ENCODE measurements around the gene ZNF775.

ZNF775 gene

GRCh38 chr7:150435047-150435389, 55.9 kb downstream of the ZNF775 start:
- Histone ChIP-seq H3K27me3 (ENCODE audit: control insufficient read depth, insufficient read depth, low read length) (no peaks in the 10 kb centered on the region), H3K36me3 (ENCODE audit: control insufficient read depth, insufficient read depth, low read length) (no peaks in the 10 kb centered on the region), H3K9ac (ENCODE audit: low read length) (no peak overlapping the region), H3K4me1 (ENCODE audit: control insufficient read depth, insufficient read depth, low read length) (no peaks in the 10 kb centered on the region), H3K4me3 (ENCODE audit: low read length) (no peak overlapping the region), H3K9me3 (ENCODE audit: control insufficient read depth, low read length) (no peaks in the 10 kb centered on the region)

DNA sequence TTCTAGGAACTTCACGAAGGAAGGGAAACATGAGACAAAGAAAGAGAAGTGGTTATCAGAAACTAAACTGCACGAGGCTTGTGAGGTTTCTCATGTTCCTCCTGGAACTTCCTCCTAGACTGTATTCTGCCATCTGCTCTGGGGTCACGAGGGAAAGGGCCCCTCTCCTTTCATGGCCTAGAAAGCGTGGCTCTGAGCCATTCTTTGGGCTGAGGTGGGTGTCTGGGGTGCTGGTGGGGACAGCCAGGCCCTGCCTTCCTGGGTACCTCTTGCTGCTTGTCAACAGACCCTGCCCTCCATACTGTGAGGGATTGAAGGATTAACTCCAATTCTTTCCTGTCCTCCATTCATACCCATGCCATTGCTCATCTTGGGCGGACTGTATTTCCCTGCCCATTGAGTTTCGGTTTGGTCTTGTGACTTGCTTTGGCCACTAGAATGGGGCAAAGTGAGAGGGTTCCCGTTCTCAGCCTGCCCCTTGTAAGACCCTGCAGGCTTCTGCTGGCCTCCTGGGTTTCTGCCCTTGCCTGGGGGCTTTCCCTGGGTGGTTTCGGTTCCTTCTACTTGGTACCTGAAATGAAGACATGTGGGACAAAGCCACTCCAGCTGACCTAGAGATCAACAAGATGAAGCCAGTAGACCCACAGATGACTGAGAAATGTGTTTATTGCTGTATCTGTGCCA, 56.4 kb downstream of the ZNF775 start:
- H3K9ac ChIP-seq (ENCODE audit: low read length) = no peak overlapping the region
- H3K4me3 ChIP-seq (ENCODE audit: low read length) = no peak overlapping the region
- H3K27me3 ChIP-seq (ENCODE audit: control insufficient read depth, insufficient read depth, low read length) = no peaks in the 10 kb centered on the region
- no peaks in the 10 kb centered on the region for H3K9me3 ChIP-seq (ENCODE audit: control insufficient read depth, low read length)
- no peaks in the 10 kb centered on the region for H3K4me1 ChIP-seq (ENCODE audit: control insufficient read depth, insufficient read depth, low read length)
- no peaks in the 10 kb centered on the region for H3K36me3 ChIP-seq (ENCODE audit: control insufficient read depth, insufficient read depth, low read length)

- Histone ChIP-seq H3K9ac (ENCODE audit: low read length) (no peak overlapping the region), H3K27me3 (ENCODE audit: control insufficient read depth, insufficient read depth, low read length) (no peaks in the 10 kb centered on the region), H3K36me3 (ENCODE audit: control insufficient read depth, insufficient read depth, low read length) (no peaks in the 10 kb centered on the region), H3K4me1 (ENCODE audit: control insufficient read depth, insufficient read depth, low read length) (no peaks in the 10 kb centered on the region), H3K4me3 (ENCODE audit: low read length) (no peak overlapping the region), H3K9me3 (ENCODE audit: control insufficient read depth, low read length) (no peaks in the 10 kb centered on the region)
Measured at GRCh38 chr7:150439967-150440366, 60.8 kb downstream of the ZNF775 start.

GRCh38 chr7:150441524-150441923, 62.4 kb downstream of the ZNF775 start:
- H3K9me3 ChIP-seq (ENCODE audit: control insufficient read depth, low read length) = no peaks in the 10 kb centered on the region
- H3K4me1 ChIP-seq (ENCODE audit: control insufficient read depth, insufficient read depth, low read length) = no peaks in the 10 kb centered on the region
- H3K4me3 ChIP-seq (ENCODE audit: low read length) = no peak overlapping the region
- no peaks in the 10 kb centered on the region for H3K36me3 ChIP-seq (ENCODE audit: control insufficient read depth, insufficient read depth, low read length)
- H3K9ac ChIP-seq (ENCODE audit: low read length) = no peak overlapping the region
- no peaks in the 10 kb centered on the region for H3K27me3 ChIP-seq (ENCODE audit: control insufficient read depth, insufficient read depth, low read length)

GRCh38 chr7:150442811-150443210, 63.7 kb downstream of the ZNF775 start:
- Histone ChIP-seq H3K4me1 (ENCODE audit: control insufficient read depth, insufficient read depth, low read length) (no peaks in the 10 kb centered on the region), H3K36me3 (ENCODE audit: control insufficient read depth, insufficient read depth, low read length) (no peaks in the 10 kb centered on the region), H3K4me3 (ENCODE audit: low read length) (no peak overlapping the region), H3K9ac (ENCODE audit: low read length) (no peak overlapping the region), H3K9me3 (ENCODE audit: control insufficient read depth, low read length) (no peaks in the 10 kb centered on the region), H3K27me3 (ENCODE audit: control insufficient read depth, insufficient read depth, low read length) (no peaks in the 10 kb centered on the region)

DNA sequence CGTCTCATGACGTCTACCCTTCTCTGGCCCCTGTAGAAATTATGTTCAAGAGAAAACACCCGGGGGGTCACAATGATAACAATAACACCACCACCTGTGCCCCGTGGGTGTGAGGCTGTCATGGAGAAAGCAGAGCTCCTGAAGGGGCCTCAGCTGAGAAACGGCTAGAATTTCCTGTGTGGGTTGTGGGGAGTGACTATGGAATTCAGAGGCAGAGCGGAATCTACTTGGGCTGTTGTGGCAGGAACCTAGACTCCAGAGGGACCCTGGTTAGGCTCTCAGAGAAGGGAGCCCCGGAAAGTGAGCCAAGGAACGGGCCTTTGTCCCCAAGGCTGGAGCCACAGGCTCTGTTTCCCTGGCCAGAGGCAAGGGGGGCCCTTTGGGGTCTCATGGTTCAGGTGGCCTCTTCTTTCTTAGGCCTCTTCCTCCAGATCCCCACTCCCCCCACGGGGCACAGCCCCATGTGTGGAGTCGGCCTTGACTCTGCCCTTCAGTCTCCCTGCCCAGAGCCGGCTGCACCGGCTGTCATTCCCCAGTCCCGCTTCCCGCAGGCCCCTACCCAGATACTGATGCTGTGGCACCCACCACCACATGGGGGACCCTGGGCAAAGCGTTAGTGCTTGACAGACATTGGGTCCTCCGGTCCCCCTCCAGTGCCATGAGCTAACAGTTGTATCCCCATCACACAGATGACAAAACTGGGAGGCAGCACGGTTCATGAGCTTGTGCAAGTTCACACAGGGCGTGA, 64.8 kb downstream of the ZNF775 start:
- no peaks in the 10 kb centered on the region for H3K9me3 ChIP-seq (ENCODE audit: control insufficient read depth, low read length)
- H3K36me3 ChIP-seq (ENCODE audit: control insufficient read depth, insufficient read depth, low read length) = no peaks in the 10 kb centered on the region
- no peak overlapping the region for H3K4me3 ChIP-seq (ENCODE audit: low read length)
- no peak overlapping the region for H3K9ac ChIP-seq (ENCODE audit: low read length)
- no peaks in the 10 kb centered on the region for H3K4me1 ChIP-seq (ENCODE audit: control insufficient read depth, insufficient read depth, low read length)
- no peaks in the 10 kb centered on the region for H3K27me3 ChIP-seq (ENCODE audit: control insufficient read depth, insufficient read depth, low read length)

DNA sequence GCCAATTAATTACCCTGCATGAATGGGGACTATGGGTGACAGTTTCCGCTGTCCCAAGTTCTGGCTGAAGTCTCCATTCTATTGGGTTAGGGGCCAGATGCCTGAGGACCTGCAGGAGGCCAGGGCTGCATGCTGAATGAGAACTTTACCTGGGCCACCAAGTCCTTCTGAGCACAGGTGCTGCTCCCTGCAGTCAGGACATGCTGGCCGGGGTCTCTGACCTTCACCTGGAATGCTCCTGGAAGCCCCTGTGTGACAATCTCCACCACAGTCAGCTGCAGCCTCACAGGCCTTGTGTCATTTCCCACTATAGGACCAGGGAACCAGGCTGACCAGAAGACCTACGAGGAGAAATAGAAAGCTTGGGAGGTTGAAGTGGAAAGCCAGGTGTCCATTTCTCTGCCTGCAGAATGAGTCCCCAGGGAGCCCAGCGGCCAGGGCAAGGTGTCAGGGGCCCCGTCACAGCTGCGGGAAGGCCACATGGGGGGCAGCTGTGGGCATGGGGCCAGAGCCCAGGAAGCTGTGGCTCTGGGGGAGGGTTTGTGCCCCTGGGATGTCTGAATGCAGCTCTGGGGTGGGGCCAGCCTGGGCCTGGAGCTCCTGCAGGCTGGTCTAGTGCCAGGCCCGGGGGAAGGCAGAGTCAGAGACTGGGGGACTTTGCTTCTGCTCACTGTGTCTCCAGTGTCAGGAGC, 65.7 kb downstream of the ZNF775 start:
- H3K4me3 ChIP-seq (ENCODE audit: low read length) = no peak overlapping the region
- H3K9me3 ChIP-seq (ENCODE audit: control insufficient read depth, low read length) = no peaks in the 10 kb centered on the region
- H3K36me3 ChIP-seq (ENCODE audit: control insufficient read depth, insufficient read depth, low read length) = no peaks in the 10 kb centered on the region
- no peaks in the 10 kb centered on the region for H3K27me3 ChIP-seq (ENCODE audit: control insufficient read depth, insufficient read depth, low read length)
- no peak overlapping the region for H3K9ac ChIP-seq (ENCODE audit: low read length)
- no peaks in the 10 kb centered on the region for H3K4me1 ChIP-seq (ENCODE audit: control insufficient read depth, insufficient read depth, low read length)

DNA sequence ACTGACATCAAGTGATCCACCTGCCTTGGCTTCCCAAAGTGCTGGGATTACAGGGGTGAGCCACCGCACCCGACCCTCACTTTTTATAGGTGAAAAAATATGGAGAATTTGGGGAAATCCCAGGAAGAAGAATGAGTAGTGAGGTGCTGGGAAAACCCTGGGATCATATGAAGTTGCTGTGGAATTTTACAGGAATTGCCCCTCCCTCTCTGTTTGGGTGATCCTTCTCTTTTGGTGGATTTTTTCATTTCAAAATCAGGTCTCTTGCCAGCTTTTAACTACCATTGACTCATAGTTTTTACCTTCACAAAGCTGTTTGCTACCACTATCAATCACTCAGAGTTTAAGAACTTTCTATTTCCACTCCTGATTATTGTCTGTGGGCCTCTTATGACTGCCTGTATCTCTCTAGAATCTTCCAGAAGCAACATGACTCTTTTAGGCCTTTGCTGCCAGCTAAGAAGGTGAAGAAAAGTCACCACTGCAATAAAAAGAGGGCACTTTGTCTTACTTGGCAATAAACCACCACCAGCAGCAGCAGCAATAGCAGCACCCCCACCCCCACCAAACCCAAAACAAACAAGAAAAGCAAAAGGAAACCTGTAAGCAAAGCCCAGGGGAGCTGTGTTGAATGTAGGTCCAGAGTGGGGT, 67.3 kb downstream of the ZNF775 start:
- Histone ChIP-seq H3K9me3 (ENCODE audit: control insufficient read depth, low read length) (no peaks in the 10 kb centered on the region), H3K36me3 (ENCODE audit: control insufficient read depth, insufficient read depth, low read length) (no peaks in the 10 kb centered on the region), H3K4me1 (ENCODE audit: control insufficient read depth, insufficient read depth, low read length) (no peaks in the 10 kb centered on the region), H3K9ac (ENCODE audit: low read length) (no peak overlapping the region), H3K4me3 (ENCODE audit: low read length) (no peak overlapping the region), H3K27me3 (ENCODE audit: control insufficient read depth, insufficient read depth, low read length) (peaks cover 3% of the 10 kb centered on the region)
